GM08714 (cell line): ENCODE data around the gene TMEM38B.
"Not testable (repeated sequence)": the region's sequence is repeated elsewhere in the genome, so short reads cannot be mapped to it uniquely, and the experiment has no call there.

Experiments
- H3K4me3 ChIP-seq: fragments of 200-500 bp; sonication (Bioruptor generic); 2 replicates; pipeline ENCODE4 v1.5.1; 2014; ENCODE audit warnings: mild to moderate bottlenecking, low read length, inconsistent platforms
- ZNF274 ChIP-seq: IDR thresholded peaks from 2 replicates; pipeline ENCODE4 v1.6.1; 2012; ENCODE audit warnings: mild to moderate bottlenecking, low read depth, low read length

Gene TMEM38B

GRCh38 chr9:105696219-105696793, 2.0 kb downstream of the TMEM38B start:
- TF ChIP-seq ZNF274: no peak
- no peak overlapping the region; the same call in 1 of the 2 replicates for H3K4me3 ChIP-seq

- no peak for TF ChIP-seq ZNF274
- H3K4me3 ChIP-seq: no peak overlapping the region
Measured at GRCh38 chr9:105697871-105698270, 3.5 kb downstream of the TMEM38B start.

GRCh38 chr9:105698348-105698870, 4.1 kb downstream of the TMEM38B start:
- H3K4me3 ChIP-seq: no peak overlapping the region
- TF ChIP-seq ZNF274: no peak

- no peak for TF ChIP-seq ZNF274
- H3K4me3 ChIP-seq: no peak overlapping the region
Measured at GRCh38 chr9:105700668-105701067, 6.3 kb downstream of the TMEM38B start.

- no peak for TF ChIP-seq ZNF274
Measured at GRCh38 chr9:105701145-105701544, 6.8 kb downstream of the TMEM38B start.

GRCh38 chr9:105702207-105702606, 7.9 kb downstream of the TMEM38B start:
- no peak for TF ChIP-seq ZNF274
- H3K4me3 ChIP-seq: no peak overlapping the region

More at GRCh38 chr9:105701145-105701544, 6.8 kb downstream of the TMEM38B start:
- no peak overlapping the region for H3K4me3 ChIP-seq

GRCh38 chr9:105703638-105704037, 9.3 kb downstream of the TMEM38B start:
- not testable (repeated sequence) for H3K4me3 ChIP-seq

- H3K4me3 ChIP-seq: no peak overlapping the region
- no peak for TF ChIP-seq ZNF274
Measured at GRCh38 chr9:105706156-105706555, 11.8 kb downstream of the TMEM38B start.

- no peak for TF ChIP-seq ZNF274
- H3K4me3 ChIP-seq: no peak overlapping the region
Measured at GRCh38 chr9:105708405-105708804, 14.1 kb downstream of the TMEM38B start.

GRCh38 chr9:105710638-105711037, 16.3 kb downstream of the TMEM38B start:
- no peak overlapping the region for H3K4me3 ChIP-seq
- no peak for TF ChIP-seq ZNF274

- no peak overlapping the region for H3K4me3 ChIP-seq
- TF ChIP-seq ZNF274: no peak
Measured at GRCh38 chr9:105711867-105712266, 17.5 kb downstream of the TMEM38B start.

- no peak overlapping the region for H3K4me3 ChIP-seq
- no peak for TF ChIP-seq ZNF274
Measured at GRCh38 chr9:105712297-105712696, 18.0 kb downstream of the TMEM38B start.

GRCh38 chr9:105712773-105713172, 18.4 kb downstream of the TMEM38B start:
- no peak for TF ChIP-seq ZNF274
- H3K4me3 ChIP-seq: no peak overlapping the region

GRCh38 chr9:105713260-105714019, 19.1 kb downstream of the TMEM38B start:
- no peak for TF ChIP-seq ZNF274

GRCh38 chr9:105714020-105714331, 19.6 kb downstream of the TMEM38B start:
- no peak for TF ChIP-seq ZNF274
- no peak overlapping the region for H3K4me3 ChIP-seq

More at GRCh38 chr9:105713260-105714019, 19.1 kb downstream of the TMEM38B start:
- no peak overlapping the region for H3K4me3 ChIP-seq
